Vagina (tissue), 2 donors: ENCODE data around the gene GPD2. TPM values are rescaled to one million over a fixed set of nuclear protein-coding genes. Genes with fewer than 3 reads are reported as not detected.
"Not testable (repeated sequence)": the region's sequence is repeated elsewhere in the genome, so short reads cannot be mapped to it uniquely, and the experiment has no call there.

Source experiments
- DNase-seq, 2 donors: peaks; one replicate each; pipeline ENCODE4 v3.0.0-alpha.2; 2017; ENCODE audit errors: extremely low spot score in 2 of 2
- H3K27ac ChIP-seq: fragments of 200-600 bp; sonication (generic); one replicate; pipeline ENCODE4 v1.5.1; 2019
- H3K27me3 ChIP-seq: fragments of 200-600 bp; sonication (generic); one replicate; pipeline ENCODE4 v1.5.1; 2019
- H3K36me3 ChIP-seq, 2 donors: fragments of 200-600 bp; sonication (generic); one replicate each; pipeline ENCODE4 v1.5.1; 2017 to 2019
- H3K4me1 ChIP-seq: fragments of 200-600 bp; sonication (generic); one replicate; pipeline ENCODE4 v1.5.1; 2019
- H3K4me3 ChIP-seq, 2 donors: fragments of 200-600 bp; sonication (generic); 1 replicate in 1 of 2; 2 replicates in 1 of 2; pipeline ENCODE4 v1.5.1; 2016 to 2019
- H3K9me3 ChIP-seq: fragments of 200-600 bp; sonication (generic); one replicate; pipeline ENCODE4 v1.5.1; 2019
- CTCF ChIP-seq, 3 experiments: fragments of 450-650 bp in 2 of 3; fragments of 200-600 bp in 1 of 3; sonication (generic) in 1 of 3; IDR thresholded peaks; one replicate each; pipeline ENCODE4 v1.5.1; 2017 to 2019; ENCODE audit warnings: antibody characterized with exemption in 3 of 3, mild to moderate bottlenecking in 2 of 3, moderate library complexity in 2 of 3
- POLR2A ChIP-seq, 2 donors: fragments of 450-650 bp; IDR thresholded peaks; one replicate each; pipeline ENCODE4 v1.6.1; 2017; ENCODE audit warnings: antibody characterized with exemption in 2 of 2, mild to moderate bottlenecking in 2 of 2, moderate library complexity in 2 of 2
- POLR2AphosphoS5 ChIP-seq, 2 donors: sonication (generic); formaldehyde crosslinking; IDR thresholded peaks; one replicate each; pipeline ENCODE4 v1.9.0; 2017; ENCODE audit warnings: antibody characterized with exemption in 2 of 2, mild to moderate bottlenecking in 2 of 2, low read depth in 1 of 2; ENCODE audit not compliant: insufficient read depth in 1 of 2
- intact Hi-C: fragments of 100-400 bp; cut with DNase I; formaldehyde crosslinking; loops from one replicate; pipeline ENCODE4 v1.15.1; 2023
- total RNA-seq: library from RNA; depleted of rRNA; stranded (reverse); fragments of >200 nt; gene quantifications from one replicate; pipeline ENCODE4 v1.2.3, GENCODE V29; 2016

GPD2 gene
- total RNA-seq, 1 donor from 2014 or later, result 30.4 TPM

GRCh38 chr2:156522864-156523440, 86.8 kb downstream of the GPD2 start:
- H3K4me1 ChIP-seq, result no peaks in the 10 kb centered on the region
- H3K36me3 ChIP-seq, result peaks cover 0 to 6% of the 10 kb centered on the region in 2 donors
- intact Hi-C loops, result no loop called here
- no peaks in the 10 kb centered on the region for H3K27me3 ChIP-seq
- H3K9me3 ChIP-seq, result no peaks in the 10 kb centered on the region
- no peak overlapping the region for H3K27ac ChIP-seq
- no peak for DNase-seq
- TF ChIP-seq CTCF (IDR thresholded peaks at IDR 0.05) (no peak), POLR2A (IDR thresholded peaks at IDR 0.05) (no peak), POLR2AphosphoS5 (IDR thresholded peaks at IDR 0.05; ENCODE audit: insufficient read depth in 1 of 2, low read depth in 1 of 2) (no peak)
- no peak overlapping the region for H3K4me3 ChIP-seq

GRCh38 chr2:156526950-156527636, 90.9 kb downstream of the GPD2 start:
- DNase-seq, result no peak
- no peaks in the 10 kb centered on the region for H3K9me3 ChIP-seq
- intact Hi-C loops, result no loop called here
- no peak overlapping the region for H3K4me3 ChIP-seq
- no peak overlapping the region for H3K27ac ChIP-seq
- TF ChIP-seq POLR2AphosphoS5 (IDR thresholded peaks at IDR 0.05; ENCODE audit: insufficient read depth in 1 of 2, low read depth in 1 of 2) (no peak), CTCF (IDR thresholded peaks at IDR 0.05) (no peak), POLR2A (IDR thresholded peaks at IDR 0.05) (no peak)
- no peaks in the 10 kb centered on the region for H3K36me3 ChIP-seq
- H3K4me1 ChIP-seq, result no peaks in the 10 kb centered on the region
- no peaks in the 10 kb centered on the region for H3K27me3 ChIP-seq

GRCh38 chr2:156528583-156528982, 92.4 kb downstream of the GPD2 start:
- H3K4me3 ChIP-seq, intact Hi-C loops, H3K9me3 ChIP-seq, DNase-seq, H3K27ac ChIP-seq, H3K4me1 ChIP-seq, H3K36me3 ChIP-seq, H3K27me3 ChIP-seq: not testable (repeated sequence)

GRCh38 chr2:156532989-156533388, 96.8 kb downstream of the GPD2 start:
- no peak overlapping the region for H3K27ac ChIP-seq
- no peaks in the 10 kb centered on the region for H3K36me3 ChIP-seq
- DNase-seq, result no peak
- intact Hi-C loops, result no loop called here
- H3K27me3 ChIP-seq, result no peaks in the 10 kb centered on the region
- no peaks in the 10 kb centered on the region for H3K9me3 ChIP-seq
- H3K4me1 ChIP-seq, result peaks cover 8% of the 10 kb centered on the region
- TF ChIP-seq POLR2AphosphoS5 (IDR thresholded peaks at IDR 0.05; ENCODE audit: insufficient read depth in 1 of 2, low read depth in 1 of 2) (no peak), CTCF (IDR thresholded peaks at IDR 0.05) (no peak), POLR2A (IDR thresholded peaks at IDR 0.05) (no peak)
- no peak overlapping the region for H3K4me3 ChIP-seq

GRCh38 chr2:156536534-156536933, 100.4 kb downstream of the GPD2 start:
- Histone ChIP-seq H3K9me3 (no peaks in the 10 kb centered on the region), H3K27ac (no peak overlapping the region), H3K36me3 (no peaks in the 10 kb centered on the region), H3K27me3 (no peaks in the 10 kb centered on the region), H3K4me3 (no peak overlapping the region), H3K4me1 (peaks cover 16% of the 10 kb centered on the region)
- TF ChIP-seq POLR2A (IDR thresholded peaks at IDR 0.05) (no peak), CTCF (IDR thresholded peaks at IDR 0.05) (no peak), POLR2AphosphoS5 (IDR thresholded peaks at IDR 0.05; ENCODE audit: insufficient read depth in 1 of 2, low read depth in 1 of 2) (no peak)
- intact Hi-C loops, result no loop called here
- no peak for DNase-seq
